ENCODE data around the gene SEMA4D. TPM values are rescaled to one million over a fixed set of nuclear protein-coding genes. Genes with fewer than 3 reads are reported as not detected.

The SEMA4D gene
- total RNA-seq, 1 experiment from 2014 or later, result 8.0 TPM

DNA sequence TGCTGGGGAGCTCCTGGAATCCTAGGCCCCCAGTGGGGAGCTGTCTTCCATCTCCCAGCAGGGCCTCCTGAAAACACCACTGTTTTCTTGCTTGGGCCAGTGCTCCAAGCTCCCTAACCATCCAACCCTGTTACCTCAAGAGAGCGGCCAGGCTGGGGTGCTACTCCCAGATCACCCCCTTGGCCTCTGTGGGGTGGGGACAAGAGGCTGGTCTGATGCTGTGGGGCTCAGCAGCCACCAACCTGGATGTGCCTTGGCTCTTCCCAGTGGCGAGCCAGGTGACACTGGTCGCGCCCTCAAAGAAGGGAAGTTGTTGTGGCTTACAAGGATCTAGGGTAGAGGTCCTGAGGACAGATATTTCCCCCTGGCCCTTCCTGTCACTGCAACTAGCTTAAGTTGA lies 130.6 kb downstream of the SEMA4D start:
- ChIA-PET POLR2A (ENCODE audit: unreplicated experiment) (no interaction called here), CTCF (no interaction called here)
- Histone ChIP-seq H3K27me3 (ENCODE audit: low read length) (no peaks in the 10 kb centered on the region), H3K9me3 (ENCODE audit: low read length) (no peaks in the 10 kb centered on the region), H3K79me2 (ENCODE audit: low read length) (no peaks in the 10 kb centered on the region), H4K20me1 (ENCODE audit: low read length) (no peaks in the 10 kb centered on the region), H3K4me1 (ENCODE audit: insufficient read depth, low read length) (no peaks in the 10 kb centered on the region), H3K9me2 (replicated peaks; ENCODE audit: low read length) (no peaks in the 10 kb centered on the region), H3K9ac (ENCODE audit: low read length) (no peak overlapping the region), H3K36me3 (ENCODE audit: low read depth, low read length) (no peaks in the 10 kb centered on the region), H3K4me2 (ENCODE audit: low read length) (no peak overlapping the region), H3K4me3 (ENCODE audit: low read length) (no peak overlapping the region), H3K27ac (ENCODE audit: low read length) (no peak overlapping the region), H3F3A (ENCODE audit: low read length, unreplicated experiment) (no peaks in the 10 kb centered on the region), H2AFZ (ENCODE audit: low read length) (no peak overlapping the region)
- ATAC-seq (no peak), DNase-seq (no peak)
- no peak for TF ChIP-seq EZH2phosphoT487 (IDR thresholded peaks at IDR 0.05; ENCODE audit: borderline replicate concordance, low read length)
- no peak for TF ChIP-seq EZH2 (IDR thresholded peaks at IDR 0.05; ENCODE audit: low read length, unreplicated experiment)
- TF ChIP-seq, protein P1, sequence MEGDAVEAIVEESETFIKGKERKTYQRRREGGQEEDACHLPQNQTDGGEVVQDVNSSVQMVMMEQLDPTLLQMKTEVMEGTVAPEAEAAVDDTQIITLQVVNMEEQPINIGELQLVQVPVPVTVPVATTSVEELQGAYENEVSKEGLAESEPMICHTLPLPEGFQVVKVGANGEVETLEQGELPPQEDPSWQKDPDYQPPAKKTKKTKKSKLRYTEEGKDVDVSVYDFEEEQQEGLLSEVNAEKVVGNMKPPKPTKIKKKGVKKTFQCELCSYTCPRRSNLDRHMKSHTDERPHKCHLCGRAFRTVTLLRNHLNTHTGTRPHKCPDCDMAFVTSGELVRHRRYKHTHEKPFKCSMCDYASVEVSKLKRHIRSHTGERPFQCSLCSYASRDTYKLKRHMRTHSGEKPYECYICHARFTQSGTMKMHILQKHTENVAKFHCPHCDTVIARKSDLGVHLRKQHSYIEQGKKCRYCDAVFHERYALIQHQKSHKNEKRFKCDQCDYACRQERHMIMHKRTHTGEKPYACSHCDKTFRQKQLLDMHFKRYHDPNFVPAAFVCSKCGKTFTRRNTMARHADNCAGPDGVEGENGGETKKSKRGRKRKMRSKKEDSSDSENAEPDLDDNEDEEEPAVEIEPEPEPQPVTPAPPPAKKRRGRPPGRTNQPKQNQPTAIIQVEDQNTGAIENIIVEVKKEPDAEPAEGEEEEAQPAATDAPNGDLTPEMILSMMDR (conservative IDR thresholded peaks at IDR 0.05; ENCODE audit: low read depth, low read length), result no peak
- intact Hi-C loops (cut with micrococcal nuclease), result no loop called here
- BruUV-seq (replicated peaks), result no TSS peak

- no peak for ATAC-seq
Observed at GRCh38 chr9:89366711-89367110, 131.2 kb downstream of the SEMA4D start.

GRCh38 chr9:89365532-89365912 lies 132.4 kb downstream of the SEMA4D start:
- no peaks in the 10 kb centered on the region for H3F3A ChIP-seq (ENCODE audit: low read length, unreplicated experiment)
- DNase-seq (no peak), ATAC-seq (no peak)
- no peaks in the 10 kb centered on the region for H3K9me2 ChIP-seq (replicated peaks; ENCODE audit: low read length)
- ChIA-PET POLR2A (ENCODE audit: unreplicated experiment) (no interaction called here), CTCF (no interaction called here)
- no peak overlapping the region for H3K27ac ChIP-seq (ENCODE audit: low read length)
- H4K20me1 ChIP-seq (ENCODE audit: low read length), result no peaks in the 10 kb centered on the region
- no peaks in the 10 kb centered on the region; the same call in 1 of the 2 replicates for H3K36me3 ChIP-seq (ENCODE audit: low read depth, low read length)
- H3K9ac ChIP-seq (ENCODE audit: low read length), result no peak overlapping the region
- H3K4me1 ChIP-seq (ENCODE audit: insufficient read depth, low read length), result no peaks in the 10 kb centered on the region
- H2AFZ ChIP-seq (ENCODE audit: low read length), result no peak overlapping the region
- no peaks in the 10 kb centered on the region for H3K79me2 ChIP-seq (ENCODE audit: low read length)
- no peak overlapping the region for H3K4me2 ChIP-seq (ENCODE audit: low read length)
- no peak overlapping the region for H3K4me3 ChIP-seq (ENCODE audit: low read length)
- intact Hi-C loops (cut with micrococcal nuclease), result no loop called here
- TF ChIP-seq, protein P1 (conservative IDR thresholded peaks at IDR 0.05; ENCODE audit: low read depth, low read length), result no peak
- TF ChIP-seq EZH2phosphoT487 (IDR thresholded peaks at IDR 0.05; ENCODE audit: borderline replicate concordance, low read length) (no peak), EZH2 (IDR thresholded peaks at IDR 0.05; ENCODE audit: low read length, unreplicated experiment) (no peak)
- no peaks in the 10 kb centered on the region for H3K9me3 ChIP-seq (ENCODE audit: low read length)
- no TSS peak for BruUV-seq (replicated peaks)
- no peaks in the 10 kb centered on the region for H3K27me3 ChIP-seq (ENCODE audit: low read length)

More at GRCh38 chr9:89366711-89367110, 131.2 kb downstream of the SEMA4D start:
- no peak for TF ChIP-seq EZH2 (IDR thresholded peaks at IDR 0.05; ENCODE audit: low read length, unreplicated experiment)
- TF ChIP-seq, protein P1 (conservative IDR thresholded peaks at IDR 0.05; ENCODE audit: low read depth, low read length), result no peak
- no peak for TF ChIP-seq EZH2phosphoT487 (IDR thresholded peaks at IDR 0.05; ENCODE audit: borderline replicate concordance, low read length)
- DNase-seq, result no peak
- H3K4me1 ChIP-seq (ENCODE audit: insufficient read depth, low read length), result no peaks in the 10 kb centered on the region
- no peaks in the 10 kb centered on the region for H3K27me3 ChIP-seq (ENCODE audit: low read length)
- H3F3A ChIP-seq (ENCODE audit: low read length, unreplicated experiment), result no peaks in the 10 kb centered on the region
- CTCF ChIA-PET, result no interaction called here
- H3K9me2 ChIP-seq (replicated peaks; ENCODE audit: low read length), result no peaks in the 10 kb centered on the region
- H3K4me3 ChIP-seq (ENCODE audit: low read length), result no peak overlapping the region
- no peaks in the 10 kb centered on the region for H4K20me1 ChIP-seq (ENCODE audit: low read length)
- no peaks in the 10 kb centered on the region for H3K36me3 ChIP-seq (ENCODE audit: low read depth, low read length)
- no TSS peak for BruUV-seq (replicated peaks)
- no peak overlapping the region for H3K4me2 ChIP-seq (ENCODE audit: low read length)
- POLR2A ChIA-PET (ENCODE audit: unreplicated experiment), result no interaction called here
- intact Hi-C loops (cut with micrococcal nuclease), result no loop called here
- H3K9ac ChIP-seq (ENCODE audit: low read length), result no peak overlapping the region
- no peak overlapping the region for H2AFZ ChIP-seq (ENCODE audit: low read length)
- no peaks in the 10 kb centered on the region for H3K79me2 ChIP-seq (ENCODE audit: low read length)
- no peak overlapping the region for H3K27ac ChIP-seq (ENCODE audit: low read length)
- no peaks in the 10 kb centered on the region for H3K9me3 ChIP-seq (ENCODE audit: low read length)
